Measurements from ENCODE around the gene TYROBP. TPM values are rescaled to one million over a fixed set of nuclear protein-coding genes. Genes with fewer than 3 reads are reported as not detected.
"Not testable (repeated sequence)": the region's sequence is repeated elsewhere in the genome, so short reads cannot be mapped to it uniquely, and the experiment has no call there.

TYROBP gene
- total RNA-seq (100 to 1,000 TPM; 292 to 747 (median 403) TPM), polyA plus RNA-seq (100 to 1,000 TPM; 281 to 446 (median 285) TPM)
- long read RNA-seq, donor 1, transcript TYROBP-206 (5 exons, 522 nt) = minor isoform, 5 of 195 reads
- long read RNA-seq, donor 1, transcript TYROBP-209 (5 exons, 415 nt) = minor isoform, 22 of 195 reads
- long read RNA-seq, donor 1, transcript TYROBP-207 (5 exons, 570 nt) = minor isoform, 10 of 195 reads
- long read RNA-seq, donor 1, transcript TYROBP-201 (5 exons, 568 nt) = major isoform, 120 of 195 reads
- long read RNA-seq, donor 1, partial matches to known transcripts = 23 of 195 reads
- long read RNA-seq, donor 1, other reads (novel, unspliced or antisense) = 6 of 195 reads
- long read RNA-seq, donor 2, transcript TYROBP-209 (5 exons, 415 nt) = minor isoform, 25 of 154 reads
- long read RNA-seq, donor 2, transcript TYROBP-201 (5 exons, 568 nt) = major isoform, 97 of 154 reads
- long read RNA-seq, donor 2, transcript TYROBP-207 (5 exons, 570 nt) = minor isoform, 11 of 154 reads
- long read RNA-seq, donor 2, partial matches to known transcripts = 14 of 154 reads
- long read RNA-seq, donor 2, other reads (novel, unspliced or antisense) = 0 of 154 reads

DNA sequence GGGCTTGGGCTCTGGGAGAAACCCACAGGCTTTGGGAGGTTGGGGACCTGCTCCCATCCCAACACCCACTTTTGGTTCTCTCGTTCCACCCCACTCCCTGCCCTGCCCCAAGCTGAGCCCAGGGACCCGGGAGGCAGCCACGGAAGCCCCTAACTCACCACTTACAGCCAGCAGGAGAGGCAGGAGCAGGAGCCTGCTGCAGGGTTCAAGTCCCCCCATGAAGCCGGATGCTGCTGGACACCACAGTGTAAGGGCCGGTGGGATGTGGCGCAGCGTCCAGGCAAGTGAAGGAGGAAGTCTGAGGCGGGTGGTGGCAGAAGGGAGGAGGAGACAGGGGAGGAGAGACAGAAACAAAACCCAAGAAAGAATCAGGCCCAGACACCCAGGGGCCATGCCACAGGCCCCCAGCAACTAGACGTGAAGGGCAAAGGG is at the start of gene TYROBP:
TYROBP (minus strand) TSS at position 286 of the 432 bp plus-strand sequence; CDS start at position 219, 67 bp downstream.
- H3K4me3 ChIP-seq = peak within 1 kb of the TSS in 7 of 8 donors; percentile 26 to 89 (median 43)
- H3K9me3 ChIP-seq = no peaks in the 10 kb centered on the region
- TF ChIP-seq POLR2A (IDR thresholded peaks at IDR 0.05) (peak in 2 of 3 donors; percentile 8 to 12), POLR2AphosphoS5 (IDR thresholded peaks at IDR 0.05) (peak; percentile 83 to 87 (median 84)), CTCF (IDR thresholded peaks at IDR 0.05 in 8 of 11, conservative IDR thresholded peaks at IDR 0.05 in 3 of 11) (no peak)
- WGBS, 5 donors = 31 to 46% (median 36%) methylated on average over 9 of the region's 9 CpGs
- intact Hi-C loops (cut with DNase I; ENCODE audit: low total_unique reads) = no loop called here
- no peaks in the 10 kb centered on the region for H3K27me3 ChIP-seq (replicated peaks in 1 of 7)
- peak within 1 kb of the TSS; percentile 21 to 99 (median 96) for H3K27ac ChIP-seq
- H3K4me1 ChIP-seq = peaks cover 3 to 100% (median 54%) of the 10 kb centered on the region in 6 donors
- peak; percentile 91 for DNase-seq
- peaks cover 0 to 19% (median 0%) of the 10 kb centered on the region in 6 donors for H3K36me3 ChIP-seq

DNA sequence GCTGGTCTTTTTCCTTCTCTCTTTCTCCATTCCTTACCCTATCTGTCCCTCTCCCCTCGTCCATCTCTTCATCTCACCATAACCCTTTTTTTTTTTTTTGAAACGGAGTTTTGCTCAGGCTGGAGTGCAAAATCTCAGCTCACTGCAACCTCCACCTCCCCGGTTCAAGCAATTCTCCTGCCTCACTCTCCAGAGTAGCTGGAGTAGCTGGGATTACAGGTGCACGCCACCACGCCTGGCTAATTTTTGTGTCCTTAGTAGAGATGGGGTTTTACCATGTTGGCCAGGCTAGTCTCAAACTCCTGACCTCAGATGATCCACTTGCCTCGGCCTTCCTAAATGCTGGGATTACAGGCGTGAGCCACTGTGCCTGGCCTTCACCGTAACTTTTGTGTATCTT is 49.3 kb upstream of the TYROBP start:
- H3K9me3 ChIP-seq; intact Hi-C loops (cut with DNase I; ENCODE audit: low total_unique reads); H3K36me3 ChIP-seq; DNase-seq; H3K4me3 ChIP-seq: not testable (repeated sequence)
- Histone ChIP-seq H3K4me1 (peaks cover 7 to 52% (median 38%) of the 10 kb centered on the region in 6 donors), H3K27me3 (replicated peaks in 1 of 7) (peaks cover 0 to 49% (median 20%) of the 10 kb centered on the region in 7 donors), H3K27ac (peak overlapping the region in 1 of 8 donors; percentile 28)
- 84 to 91% (median 87%) methylated on average over 8 of the region's 8 CpGs for WGBS, 5 donors

DNA sequence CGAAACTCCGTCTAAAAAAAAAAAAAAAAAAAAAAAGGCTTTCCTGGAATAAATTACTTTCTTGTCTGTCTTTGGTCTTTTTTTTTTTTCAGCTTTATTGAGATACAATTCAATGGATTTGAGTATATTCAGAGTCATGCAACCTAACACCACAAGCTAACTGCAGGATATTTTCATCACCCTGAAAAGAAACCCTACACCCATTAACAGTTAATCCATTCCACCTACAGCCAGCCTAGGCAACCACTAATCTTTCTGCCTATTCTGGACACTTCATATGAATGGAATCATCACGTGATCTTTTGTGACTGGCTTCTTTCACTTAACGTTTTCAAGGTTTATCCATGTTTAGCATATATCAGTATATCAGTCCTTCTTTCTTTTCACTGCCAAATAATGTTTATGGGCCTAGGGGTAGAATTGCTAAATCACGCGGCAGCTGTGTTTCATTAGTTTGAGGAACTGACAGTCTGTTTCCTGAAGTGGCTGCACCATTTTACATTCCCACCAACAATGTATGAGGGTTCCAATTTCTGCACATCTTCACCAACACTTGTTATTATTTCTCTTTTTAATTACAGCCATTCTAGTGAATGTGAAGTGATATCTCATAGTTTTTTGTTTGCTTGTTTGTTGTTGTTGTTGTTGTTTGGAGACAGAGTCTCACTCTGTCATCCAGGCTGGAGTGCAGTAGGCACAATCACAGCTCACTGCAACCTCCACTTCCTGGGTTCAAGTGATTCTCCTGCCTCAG is 48.0 kb upstream of the TYROBP start:
- Histone ChIP-seq H3K4me1 (peaks cover 7 to 53% (median 38%) of the 10 kb centered on the region in 6 donors), H3K9me3 (peaks cover 0 to 7% (median 0%) of the 10 kb centered on the region in 8 donors), H3K4me3 (no peak overlapping the region), H3K27me3 (replicated peaks in 1 of 7) (peaks cover 0 to 38% (median 20%) of the 10 kb centered on the region in 7 donors), H3K36me3 (no peaks in the 10 kb centered on the region), H3K27ac (peak overlapping the region in 2 of 8 donors; percentile 38 to 90)
- WGBS, 5 donors = 55 to 64% (median 61%) methylated on average over 6 of the region's 6 CpGs
- intact Hi-C loops (cut with DNase I; ENCODE audit: low total_unique reads) = no loop called here
- no peak for DNase-seq
- TF ChIP-seq POLR2AphosphoS5 (IDR thresholded peaks at IDR 0.05) (no peak), CTCF (IDR thresholded peaks at IDR 0.05 in 8 of 11, conservative IDR thresholded peaks at IDR 0.05 in 3 of 11) (no peak), POLR2A (IDR thresholded peaks at IDR 0.05) (no peak)

DNA sequence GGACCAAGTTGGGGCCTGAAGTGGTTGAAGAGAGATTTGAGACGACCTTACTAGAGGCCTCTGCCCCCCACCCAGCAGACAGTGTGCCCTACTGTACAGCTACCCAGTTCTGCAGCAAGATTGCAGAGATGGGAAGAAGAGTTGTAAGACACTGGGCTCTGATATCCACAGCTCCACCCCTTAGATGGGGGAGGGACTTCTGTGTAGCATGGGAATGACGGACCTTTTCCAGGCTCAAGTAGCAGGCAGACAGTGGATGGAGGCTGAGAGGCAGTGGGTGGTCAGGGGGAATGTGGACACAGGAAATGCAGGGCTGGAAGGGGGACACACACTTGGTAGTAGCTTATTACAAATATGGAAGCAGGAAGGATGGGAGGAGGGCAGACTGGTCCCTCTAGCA is 41.0 kb upstream of the TYROBP start:
- intact Hi-C loops (cut with DNase I; ENCODE audit: low total_unique reads) = no loop called here
- peaks cover 0 to 12% (median 6%) of the 10 kb centered on the region in 6 donors for H3K36me3 ChIP-seq
- no peak for TF ChIP-seq CTCF (IDR thresholded peaks at IDR 0.05 in 8 of 11, conservative IDR thresholded peaks at IDR 0.05 in 3 of 11)
- TF ChIP-seq POLR2AphosphoS5 (IDR thresholded peaks at IDR 0.05) = no peak
- no peak for TF ChIP-seq POLR2A (IDR thresholded peaks at IDR 0.05)
- H3K27me3 ChIP-seq (replicated peaks in 1 of 7) = no peaks in the 10 kb centered on the region
- H3K4me3 ChIP-seq = no peak overlapping the region
- no peak for DNase-seq
- 32 to 81% (median 54%) methylated on average over 2 of the region's 2 CpGs for WGBS, 5 donors
- H3K27ac ChIP-seq = peak overlapping the region in 1 of 8 donors; percentile 36
- H3K4me1 ChIP-seq = peaks cover 0 to 25% (median 12%) of the 10 kb centered on the region in 6 donors
- no peaks in the 10 kb centered on the region for H3K9me3 ChIP-seq

Measured in spleen (tissue), 13 donors.